HepG2 (cell line): Measurements from ENCODE around the gene GLRX2. TPM values are rescaled to one million over a fixed set of nuclear protein-coding genes. Genes with fewer than 3 reads are reported as not detected.

Experiments used
- ATF4 ChIP-seq, 2 experiments: fragments of 450-650 bp in 1 of 2; sonication (generic) in 1 of 2; formaldehyde crosslinking; IDR thresholded peaks; 2 replicates each; pipeline versions ENCODE4 v1.5.0 to v1.8.0; 2020 to 2022; ENCODE audit warnings: mild to moderate bottlenecking in 1 of 2, missing genetic modification reagents in 1 of 2
- ATF6 ChIP-seq: sonication (generic); formaldehyde crosslinking; conservative IDR thresholded peaks from 2 replicates; pipeline ENCODE4 v1.4.0; 2020; ENCODE audit warnings: missing genetic modification reagents
- HOMEZ ChIP-seq: IDR thresholded peaks from 2 replicates; pipeline ENCODE4 v1.6.1; 2016; ENCODE audit warnings: low read depth
- ISL2 ChIP-seq: sonication (generic); formaldehyde crosslinking; IDR thresholded peaks from 2 replicates; pipeline ENCODE4 v1.5.0; 2020; ENCODE audit warnings: missing genetic modification reagents
- KDM5B ChIP-seq: sonication (generic); formaldehyde crosslinking; IDR thresholded peaks from 2 replicates; pipeline ENCODE4 v1.4.0; 2020; ENCODE audit warnings: missing genetic modification reagents, mild to moderate bottlenecking, borderline replicate concordance
- KIAA2018 ChIP-seq: sonication (generic); formaldehyde crosslinking; IDR thresholded peaks from 2 replicates; pipeline ENCODE4 v1.5.0; 2020; ENCODE audit warnings: mild to moderate bottlenecking, missing genetic modification reagents, borderline replicate concordance
- MIER2 ChIP-seq: IDR thresholded peaks from 2 replicates; pipeline ENCODE4 v1.6.1; 2016; ENCODE audit warnings: missing biosample characterization, missing genetic modification reagents
- SNAPC2 ChIP-seq: sonication (generic); formaldehyde crosslinking; IDR thresholded peaks from 2 replicates; pipeline ENCODE4 v1.8.1; 2022; ENCODE audit warnings: mild to moderate bottlenecking, missing genetic modification reagents
- SP1 ChIP-seq, 2 experiments: fragments of 450-650 bp in 1 of 2; sonication (generic) in 1 of 2; formaldehyde crosslinking in 1 of 2; IDR thresholded peaks; 2 replicates each; pipeline versions ENCODE4 v1.4.0 to v1.6.1; 2016 to 2020; ENCODE audit warnings: missing genetic modification reagents in 1 of 2
- SRY ChIP-seq: sonication (generic); formaldehyde crosslinking; IDR thresholded peaks from 2 replicates; pipeline ENCODE4 v1.8.0; 2022; ENCODE audit warnings: mild to moderate bottlenecking, missing genetic modification reagents
- TCF12 ChIP-seq, 2 experiments: fragments of 450-650 bp in 1 of 2; sonication (generic) in 1 of 2; formaldehyde crosslinking in 1 of 2; IDR thresholded peaks; 2 replicates each; pipeline versions ENCODE4 v1.6.1 to v1.8.0; 2017 to 2022; ENCODE audit warnings: antibody characterized with exemption in 1 of 2, mild to moderate bottlenecking in 1 of 2, missing genetic modification reagents in 1 of 2, moderate library complexity in 1 of 2
- ZFP36 ChIP-seq: fragments of 150-350 bp; IDR thresholded peaks from 2 replicates; pipeline ENCODE4 v1.6.1; 2018; ENCODE audit warnings: borderline replicate concordance, low read length, low read depth; ENCODE audit not compliant: partially characterized antibody
- ZNF274 ChIP-seq: sonication (generic); formaldehyde crosslinking; IDR thresholded peaks from 2 replicates; pipeline ENCODE4 v1.5.1; 2020; ENCODE audit warnings: mild to moderate bottlenecking, missing genetic modification reagents
- ZNF652 ChIP-seq: IDR thresholded peaks from 2 replicates; pipeline ENCODE4 v1.6.1; 2016; ENCODE audit warnings: low read depth, borderline replicate concordance
- polyA plus RNA-seq, 8 experiments: library from polyadenylated mRNA; depleted of rRNA in 3 of 8; stranded (reverse) in 7 of 8; unstranded in 1 of 8; fragments of >200 nt; fragmentation: Illumina TruSeq in 4 of 8; extraction: Trizol in 4 of 8; gene quantifications; 2 replicates each; pipeline versions ENCODE4 v1.2.1 to v1.2.3, GENCODE V29; 2011 to 2016; ENCODE audit warnings: low read depth in 4 of 8, missing spikeins in 1 of 8, mixed read lengths in 1 of 8; ENCODE audit not compliant: insufficient read depth in 1 of 8
- total RNA-seq, 5 experiments: library from RNA; depleted of rRNA; stranded (reverse); fragments of >200 nt; fragmentation: Illumina TruSeq; extraction: Trizol; gene quantifications; 2 replicates each; pipeline ENCODE4 v1.2.3, GENCODE V29; 2016; ENCODE audit warnings: low read depth in 1 of 5

Gene GLRX2
- total and polyA plus RNA-seq, 2 of the 13 experiments (the other 11 are each of a cell fraction or from before 2014, with no cell fraction given), result 11.9 to 39.0 TPM

- TF ChIP-seq ATF6 (CRISPR knock-in tag) (no peak), SRY (CRISPR knock-in tag) (0 out of 2 replicates have a peak, but pooled peaks have one; percentile 83), ZNF274 (CRISPR knock-in tag) (peak; percentile 71), SNAPC2 (peak; percentile 76; the same call in 1 of the 2 replicates), MIER2 (CRISPR knock-in tag) (0 out of 2 replicates have a peak, but pooled peaks have one; percentile 49), KDM5B (peak; percentile 96), ZFP36 (no peak), ATF4 (CRISPR knock-in tag; IDR thresholded peaks at IDR 0.05) (peak in 1 of 2 experiments; percentile 83; a peak in 2 of 4 replicates), TCF12 (IDR thresholded peaks at IDR 0.05) (no peak), TCF12 (CRISPR knock-in tag; IDR thresholded peaks at IDR 0.05) (peak; percentile 79; the same call in 1 of the 2 replicates), SP1 (IDR thresholded peaks at IDR 0.05) (no peak), SP1 (CRISPR knock-in tag; IDR thresholded peaks at IDR 0.05) (peak; percentile 58; the same call in 1 of the 2 replicates), ZNF652 (CRISPR knock-in tag) (no peak), HOMEZ (no peak; the same call in 1 of the 2 replicates), KIAA2018 (no peak), ISL2 (CRISPR knock-in tag) (peak; percentile 91)
Measured at GRCh38 chr1:193121616-193122593, 16.7 kb upstream of the GLRX2 start, which contains the start of gene CDC73 (continued).
